Measurements from ENCODE around the gene PHACTR1. TPM values are rescaled to one million over a fixed set of nuclear protein-coding genes. Genes with fewer than 3 reads are reported as not detected.

The PHACTR1 gene
- polyA plus RNA-seq, 3 donors: 6.1 to 26.9 (median 7.6) TPM

DNA sequence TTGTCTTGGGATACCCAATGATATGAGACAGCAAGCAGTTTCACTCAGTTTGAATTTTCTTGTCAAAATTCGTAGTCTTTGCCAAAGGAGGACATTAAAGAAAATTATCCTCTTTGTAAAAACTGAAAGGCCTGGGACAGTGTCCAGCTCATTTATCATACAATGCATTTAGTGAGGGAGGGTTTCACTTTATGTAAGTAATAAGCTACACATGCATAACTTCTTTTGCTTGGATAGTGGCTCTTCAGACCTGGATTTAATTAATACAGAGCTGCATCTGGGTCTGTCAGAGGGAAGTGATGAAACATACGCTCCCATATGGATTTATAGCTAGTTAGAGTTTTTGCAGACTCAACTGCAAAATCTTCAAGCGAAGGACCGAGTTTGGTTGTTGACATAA lies 175.6 kb downstream of the PHACTR1 start:
- Mint-ChIP-seq H3K4me3 (no peak overlapping the region), H3K36me3 (no peaks in the 10 kb centered on the region), H3K27me3 (ENCODE audit: low read depth in 3 of 3) (peaks cover 1 to 2% (median 1%) of the 10 kb centered on the region in 3 donors), H3K4me1 (peaks cover 3% of the 10 kb centered on the region), H3K27ac (no peak overlapping the region), H3K9me3 (peaks cover 2 to 21% (median 18%) of the 10 kb centered on the region in 7 donors)
- H3K4me3 ChIP-seq (replicated peaks in 1 of 3; ENCODE audit: low read depth in 2 of 3, low read length in 3 of 3): no peak overlapping the region
- WGBS (ENCODE audit: insufficient coverage): 83% methylated on average over 1 of the region's 4 CpGs
- TF ChIP-seq, protein P1, sequence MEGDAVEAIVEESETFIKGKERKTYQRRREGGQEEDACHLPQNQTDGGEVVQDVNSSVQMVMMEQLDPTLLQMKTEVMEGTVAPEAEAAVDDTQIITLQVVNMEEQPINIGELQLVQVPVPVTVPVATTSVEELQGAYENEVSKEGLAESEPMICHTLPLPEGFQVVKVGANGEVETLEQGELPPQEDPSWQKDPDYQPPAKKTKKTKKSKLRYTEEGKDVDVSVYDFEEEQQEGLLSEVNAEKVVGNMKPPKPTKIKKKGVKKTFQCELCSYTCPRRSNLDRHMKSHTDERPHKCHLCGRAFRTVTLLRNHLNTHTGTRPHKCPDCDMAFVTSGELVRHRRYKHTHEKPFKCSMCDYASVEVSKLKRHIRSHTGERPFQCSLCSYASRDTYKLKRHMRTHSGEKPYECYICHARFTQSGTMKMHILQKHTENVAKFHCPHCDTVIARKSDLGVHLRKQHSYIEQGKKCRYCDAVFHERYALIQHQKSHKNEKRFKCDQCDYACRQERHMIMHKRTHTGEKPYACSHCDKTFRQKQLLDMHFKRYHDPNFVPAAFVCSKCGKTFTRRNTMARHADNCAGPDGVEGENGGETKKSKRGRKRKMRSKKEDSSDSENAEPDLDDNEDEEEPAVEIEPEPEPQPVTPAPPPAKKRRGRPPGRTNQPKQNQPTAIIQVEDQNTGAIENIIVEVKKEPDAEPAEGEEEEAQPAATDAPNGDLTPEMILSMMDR (IDR thresholded peaks at IDR 0.05): no peak
- H2AFZ ChIP-seq (ENCODE audit: insufficient read depth, low read depth, low read length, poor library complexity, severe bottlenecking): no peak overlapping the region
- H3K79me2 ChIP-seq (ENCODE audit: insufficient read depth, low read length): no peaks in the 10 kb centered on the region
- no peaks in the 10 kb centered on the region for H3K27me3 ChIP-seq (ENCODE audit: control insufficient read depth in 2 of 2, insufficient read depth in 2 of 2, low read length in 2 of 2)
- H3K27ac ChIP-seq (ENCODE audit: low read depth in 1 of 2, low read length in 2 of 2): no peak overlapping the region
- H3K4me2 ChIP-seq (replicated peaks; ENCODE audit: extremely low read depth, low read length, poor library complexity, severe bottlenecking): no peak overlapping the region
- peaks cover 8 to 10% of the 10 kb centered on the region in 2 donors for H3K9me3 ChIP-seq (replicated peaks in 1 of 2; ENCODE audit: control insufficient read depth in 1 of 2, insufficient read depth in 1 of 2, low read length in 2 of 2)
- H3K4me1 ChIP-seq (ENCODE audit: control insufficient read depth in 1 of 2, insufficient read depth in 2 of 2, low read length in 2 of 2): peaks cover 0 to 2% of the 10 kb centered on the region in 2 donors
- H3K36me3 ChIP-seq (replicated peaks in 1 of 2; ENCODE audit: control insufficient read depth in 1 of 2, insufficient read depth in 2 of 2, low read length in 2 of 2): no peaks in the 10 kb centered on the region
- no peak overlapping the region for H3K9ac ChIP-seq (ENCODE audit: insufficient read depth, low read length, poor library complexity, severe bottlenecking)
- intact Hi-C loops (cut with micrococcal nuclease): loop anchor here in 1 of 2 donors (10.0 kb wide), 1 partner anchor 1237 kb away; no protein-coding TSS in a partner anchor
- H4K20me1 ChIP-seq (ENCODE audit: insufficient read depth, low read length): no peaks in the 10 kb centered on the region
- no peak for DNase-seq

DNA sequence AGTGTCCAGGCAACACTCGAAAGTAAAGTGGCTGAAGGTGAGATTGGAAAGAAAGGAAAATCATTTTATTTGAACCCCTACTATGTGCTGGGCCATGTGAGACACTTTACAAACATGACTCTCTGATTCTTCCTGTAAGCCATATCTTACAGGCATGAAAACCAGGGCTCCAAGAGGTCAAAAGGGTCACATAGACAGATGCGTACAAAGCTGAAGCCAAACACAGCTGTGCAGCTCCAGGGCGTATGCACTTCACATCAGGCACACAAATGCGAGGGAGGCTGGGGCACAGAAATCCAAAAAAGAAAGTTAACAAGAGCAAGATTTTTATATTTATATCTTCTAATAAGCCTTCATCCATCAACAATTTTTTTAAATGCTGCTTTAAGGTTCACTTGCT lies 176.5 kb downstream of the PHACTR1 start:
- whole genome bisulfite sequencing (ENCODE audit: insufficient coverage): 100% methylated on average over 1 of the region's 4 CpGs
- no peak overlapping the region for H3K4me3 Mint-ChIP-seq
- H3K4me1 ChIP-seq (ENCODE audit: control insufficient read depth in 1 of 2, insufficient read depth in 2 of 2, low read length in 2 of 2): peaks cover 0 to 2% of the 10 kb centered on the region in 2 donors

More for the DNA sequence above, 176.5 kb downstream of the PHACTR1 start:
- Histone ChIP-seq H3K9ac (ENCODE audit: insufficient read depth, low read length, poor library complexity, severe bottlenecking) (no peak overlapping the region), H3K9me3 (replicated peaks in 1 of 2; ENCODE audit: control insufficient read depth in 1 of 2, insufficient read depth in 1 of 2, low read length in 2 of 2) (peaks cover 7 to 10% of the 10 kb centered on the region in 2 donors), H3K79me2 (ENCODE audit: insufficient read depth, low read length) (no peaks in the 10 kb centered on the region), H2AFZ (ENCODE audit: insufficient read depth, low read depth, low read length, poor library complexity, severe bottlenecking) (no peak overlapping the region), H3K4me2 (replicated peaks; ENCODE audit: extremely low read depth, low read length, poor library complexity, severe bottlenecking) (no peak overlapping the region), H3K27ac (ENCODE audit: low read depth in 1 of 2, low read length in 2 of 2) (no peak overlapping the region), H3K4me3 (replicated peaks in 1 of 3; ENCODE audit: low read depth in 2 of 3, low read length in 3 of 3) (no peak overlapping the region), H3K27me3 (ENCODE audit: control insufficient read depth in 2 of 2, insufficient read depth in 2 of 2, low read length in 2 of 2) (no peaks in the 10 kb centered on the region), H4K20me1 (ENCODE audit: insufficient read depth, low read length) (no peaks in the 10 kb centered on the region), H3K36me3 (replicated peaks in 1 of 2; ENCODE audit: control insufficient read depth in 1 of 2, insufficient read depth in 2 of 2, low read length in 2 of 2) (no peaks in the 10 kb centered on the region)
- H3K9me3 Mint-ChIP-seq: peaks cover 2 to 21% (median 17%) of the 10 kb centered on the region in 7 donors
- no peaks in the 10 kb centered on the region for H3K36me3 Mint-ChIP-seq
- no peak for DNase-seq
- peaks cover 3% of the 10 kb centered on the region for H3K4me1 Mint-ChIP-seq
- no peak overlapping the region for H3K27ac Mint-ChIP-seq
- peaks cover 1 to 2% (median 1%) of the 10 kb centered on the region in 3 donors for H3K27me3 Mint-ChIP-seq (ENCODE audit: low read depth in 3 of 3)
- TF ChIP-seq, protein P1 (IDR thresholded peaks at IDR 0.05): no peak
- intact Hi-C loops (cut with micrococcal nuclease): loop anchor here in 1 of 2 donors (10.0 kb wide), 1 partner anchor 1238 kb away; no protein-coding TSS in a partner anchor

Measured in CD14-positive monocyte (primary cell).